Gastroesophageal sphincter (tissue), 3 donors: Measurements from ENCODE around the gene GNG11.

Experiments used
- CTCF ChIP-seq, 4 experiments: fragments of 200-600 bp in 2 of 4; fragments of 450-650 bp in 2 of 4; sonication (generic) in 1 of 4; IDR thresholded peaks; one replicate each; pipeline ENCODE4 v1.5.1; 2017 to 2019; ENCODE audit warnings: antibody characterized with exemption in 4 of 4, mild to moderate bottlenecking in 2 of 4, moderate library complexity in 2 of 4
- EP300 ChIP-seq: sonication (generic); formaldehyde crosslinking; IDR thresholded peaks from one replicate; pipeline ENCODE4 v1.6.1; 2017; ENCODE audit warnings: antibody characterized with exemption, mild to moderate bottlenecking
- POLR2A ChIP-seq, 2 donors: fragments of 450-650 bp; IDR thresholded peaks; one replicate each; pipeline ENCODE4 v1.6.1; 2017; ENCODE audit warnings: antibody characterized with exemption in 2 of 2, mild to moderate bottlenecking in 2 of 2, moderate library complexity in 1 of 2

- TF ChIP-seq CTCF (IDR thresholded peaks at IDR 0.05): no peak
- TF ChIP-seq POLR2A (IDR thresholded peaks at IDR 0.05): no peak
- TF ChIP-seq EP300: no peak
Observed at GRCh38 chr7:93910076-93910994, 11.2 kb upstream of the GNG11 start.
